Activated naive CD4-positive, alpha-beta T cell treated with anti-CD3 and anti-CD28 coated beads, Interleukin-2, amount 50 U/mL, for 72 hours (primary cell): ENCODE results near the gene GSTP1. TPM values are rescaled to one million over a fixed set of nuclear protein-coding genes. Genes with fewer than 3 reads are reported as not detected.
A peak's percentile ranks its signal among the peaks of the same experiment; 100 is the strongest.
"Not testable (repeated sequence)": the region's sequence is repeated elsewhere in the genome, so short reads cannot be mapped to it uniquely, and the experiment has no call there.

ENCODE experiments used
- ATAC-seq, 2 donors: fragments of 150-1000 bp; cut with Tn5 transposase; 2 replicates each; pipeline ENCODE4 v1.10.0; 2021; ENCODE audit warnings: mild to moderate bottlenecking in 2 of 2, moderate library complexity in 2 of 2
- DNase-seq, 2 donors: peaks; one replicate each; pipeline ENCODE4 v3.0.0; 2021 to 2022; ENCODE audit warnings: low spot score in 2 of 2
- H3K27ac Mint-ChIP-seq, 2 donors: one replicate each; pipeline ENCODE4 v1.8.0; 2022; ENCODE audit warnings: mild to moderate bottlenecking in 2 of 2, mixed read lengths in 2 of 2
- H3K36me3 Mint-ChIP-seq, 2 donors: one replicate each; pipeline ENCODE4 v1.8.0; 2022; ENCODE audit warnings: mixed read lengths in 2 of 2
- H3K9me3 Mint-ChIP-seq, 2 donors: one replicate each; pipeline ENCODE4 v1.8.0; 2022; ENCODE audit warnings: mixed read lengths in 2 of 2
- total RNA-seq, 2 donors: library from RNA; stranded (reverse); gene quantifications; one replicate each; pipeline ENCODE4 v1.2.3, GENCODE V29; 2022

The GSTP1 gene
- total RNA-seq, 2 donors from 2014 or later, result 247 to 466 TPM

GRCh38 chr11:67615728-67616430 lies 32.3 kb downstream of the GSTP1 start:
- Mint-ChIP-seq H3K27ac (peak overlapping the region; percentile 44 to 98), H3K9me3 (no peaks in the 10 kb centered on the region), H3K36me3 (no peaks in the 10 kb centered on the region)
- DNase-seq (no peak), ATAC-seq (peak in 1 of 2 donors; percentile 25)

- no peaks in the 10 kb centered on the region for H3K9me3 Mint-ChIP-seq
- H3K36me3 Mint-ChIP-seq, result no peaks in the 10 kb centered on the region
- peak overlapping the region; percentile 44 to 98 for H3K27ac Mint-ChIP-seq
- DNase-seq (no peak), ATAC-seq (peak in 1 of 2 donors; percentile 2)
These were observed 33.0 kb downstream of the GSTP1 start for GRCh38 chr11:67616431-67617242.

GRCh38 chr11:67617243-67617953 lies 33.8 kb downstream of the GSTP1 start:
- peak overlapping the region in 1 of 2 donors; percentile 98 for H3K27ac Mint-ChIP-seq
- no peak for DNase-seq
- no peaks in the 10 kb centered on the region for H3K36me3 Mint-ChIP-seq
- H3K9me3 Mint-ChIP-seq, result no peaks in the 10 kb centered on the region
- ATAC-seq, result no peak

GRCh38 chr11:67618901-67619659 lies 35.5 kb downstream of the GSTP1 start:
- not testable (repeated sequence) for H3K36me3 Mint-ChIP-seq, ATAC-seq, H3K9me3 Mint-ChIP-seq, H3K27ac Mint-ChIP-seq, DNase-seq

GRCh38 chr11:67619683-67620618 lies 36.3 kb downstream of the GSTP1 start:
- peak overlapping the region in 1 of 2 donors; percentile 75 for H3K27ac Mint-ChIP-seq
- ATAC-seq, DNase-seq, H3K36me3 Mint-ChIP-seq, H3K9me3 Mint-ChIP-seq: not testable (repeated sequence)

- H3K9me3 Mint-ChIP-seq, result not testable (repeated sequence)
These were observed 37.0 kb downstream of the GSTP1 start for GRCh38 chr11:67620621-67621020.

GRCh38 chr11:67621928-67622327 lies 38.3 kb downstream of the GSTP1 start:
- H3K9me3 Mint-ChIP-seq, H3K36me3 Mint-ChIP-seq, DNase-seq, ATAC-seq, H3K27ac Mint-ChIP-seq: not testable (repeated sequence)

More at GRCh38 chr11:67620621-67621020, 37.0 kb downstream of the GSTP1 start:
- DNase-seq, H3K36me3 Mint-ChIP-seq, ATAC-seq, H3K27ac Mint-ChIP-seq: not testable (repeated sequence)

- not testable (repeated sequence) for DNase-seq, H3K27ac Mint-ChIP-seq, H3K36me3 Mint-ChIP-seq, H3K9me3 Mint-ChIP-seq, ATAC-seq
These were observed 39.3 kb downstream of the GSTP1 start for GRCh38 chr11:67622905-67623304.

- DNase-seq, ATAC-seq, H3K36me3 Mint-ChIP-seq, H3K9me3 Mint-ChIP-seq, H3K27ac Mint-ChIP-seq: not testable (repeated sequence)
These were observed 40.2 kb downstream of the GSTP1 start for GRCh38 chr11:67623795-67624194.

GRCh38 chr11:67626131-67626833 lies 42.7 kb downstream of the GSTP1 start:
- H3K27ac Mint-ChIP-seq, result peak overlapping the region in 1 of 2 donors; percentile 65
- ATAC-seq, DNase-seq, H3K9me3 Mint-ChIP-seq, H3K36me3 Mint-ChIP-seq: not testable (repeated sequence)

- Mint-ChIP-seq H3K36me3 (no peaks in the 10 kb centered on the region), H3K9me3 (no peaks in the 10 kb centered on the region), H3K27ac (no peak overlapping the region)
- DNase-seq (no peak), ATAC-seq (no peak)
These were observed 43.4 kb downstream of the GSTP1 start for GRCh38 chr11:67626970-67627369.

GRCh38 chr11:67627441-67627811 lies 43.8 kb downstream of the GSTP1 start:
- no peak for ATAC-seq
- no peaks in the 10 kb centered on the region for H3K9me3 Mint-ChIP-seq

GRCh38 chr11:67627812-67628624 lies 44.4 kb downstream of the GSTP1 start:
- ATAC-seq (no peak), DNase-seq (no peak)
- Mint-ChIP-seq H3K36me3 (no peaks in the 10 kb centered on the region), H3K9me3 (no peaks in the 10 kb centered on the region), H3K27ac (no peak overlapping the region)

More at GRCh38 chr11:67627441-67627811, 43.8 kb downstream of the GSTP1 start:
- DNase-seq, result no peak
- Mint-ChIP-seq H3K27ac (no peak overlapping the region), H3K36me3 (no peaks in the 10 kb centered on the region)

GRCh38 chr11:67628710-67629385 lies 45.2 kb downstream of the GSTP1 start:
- H3K36me3 Mint-ChIP-seq, result no peaks in the 10 kb centered on the region
- H3K9me3 Mint-ChIP-seq, result no peaks in the 10 kb centered on the region
- no peak for ATAC-seq
- DNase-seq, result no peak
- peak overlapping the region in 1 of 2 donors; percentile 78 for H3K27ac Mint-ChIP-seq
